IPS-18c (cell line): ENCODE results near the gene AMTN.

ENCODE experiments used
- H3K4me3 ChIP-seq: 2 replicates; pipeline ENCODE4 v1.7.0; 2013; ENCODE audit warnings: low read depth, mild to moderate bottlenecking, low read length, moderate library complexity; ENCODE audit not compliant: insufficient read depth
- H3K9me3 ChIP-seq: one replicate; pipeline ENCODE4 v1.6.1; 2013; ENCODE audit warnings: mild to moderate bottlenecking, low read length, moderate library complexity; ENCODE audit not compliant: control insufficient read depth, insufficient read depth

Gene AMTN

GRCh38 chr4:70538869-70539268 lies 20.5 kb downstream of the AMTN start:
- Histone ChIP-seq H3K4me3 (no peak overlapping the region), H3K9me3 (no peaks in the 10 kb centered on the region)

- H3K4me3 ChIP-seq: no peak overlapping the region
- H3K9me3 ChIP-seq: no peaks in the 10 kb centered on the region
Observed at GRCh38 chr4:70544279-70544868, 26.0 kb downstream of the AMTN start.

GRCh38 chr4:70556856-70557255 lies 38.5 kb downstream of the AMTN start:
- H3K4me3 ChIP-seq: no peak overlapping the region
- H3K9me3 ChIP-seq: no peaks in the 10 kb centered on the region

- Histone ChIP-seq H3K4me3 (no peak overlapping the region), H3K9me3 (no peaks in the 10 kb centered on the region)
Observed at GRCh38 chr4:70559211-70559830, 41.0 kb downstream of the AMTN start.

- H3K9me3 ChIP-seq: no peaks in the 10 kb centered on the region
- H3K4me3 ChIP-seq: no peak overlapping the region
Observed at GRCh38 chr4:70559924-70560323, 41.6 kb downstream of the AMTN start.

- Histone ChIP-seq H3K4me3 (no peak overlapping the region), H3K9me3 (no peaks in the 10 kb centered on the region)
Observed at GRCh38 chr4:70564033-70564432, 45.7 kb downstream of the AMTN start.

GRCh38 chr4:70570796-70571195 lies 52.4 kb downstream of the AMTN start:
- no peak overlapping the region for H3K4me3 ChIP-seq
- H3K9me3 ChIP-seq: no peaks in the 10 kb centered on the region

- Histone ChIP-seq H3K9me3 (no peaks in the 10 kb centered on the region), H3K4me3 (no peak overlapping the region)
Observed at GRCh38 chr4:70571772-70572171, 53.4 kb downstream of the AMTN start.

- H3K4me3 ChIP-seq: no peak overlapping the region
- H3K9me3 ChIP-seq: no peaks in the 10 kb centered on the region
Observed at GRCh38 chr4:70575964-70576363, 57.6 kb downstream of the AMTN start.

GRCh38 chr4:70577220-70577927 lies 59.0 kb downstream of the AMTN start:
- Histone ChIP-seq H3K4me3 (no peak overlapping the region), H3K9me3 (no peaks in the 10 kb centered on the region)

- no peaks in the 10 kb centered on the region for H3K9me3 ChIP-seq
Observed at GRCh38 chr4:70581980-70582379, 63.6 kb downstream of the AMTN start.

More at GRCh38 chr4:70581980-70582379, 63.6 kb downstream of the AMTN start:
- H3K4me3 ChIP-seq: no peak overlapping the region
